ENCODE data around the gene RPS6KA5.
"Not testable (repeated sequence)": the region's sequence is repeated elsewhere in the genome, so short reads cannot be mapped to it uniquely, and the experiment has no call there.

Gene RPS6KA5

DNA sequence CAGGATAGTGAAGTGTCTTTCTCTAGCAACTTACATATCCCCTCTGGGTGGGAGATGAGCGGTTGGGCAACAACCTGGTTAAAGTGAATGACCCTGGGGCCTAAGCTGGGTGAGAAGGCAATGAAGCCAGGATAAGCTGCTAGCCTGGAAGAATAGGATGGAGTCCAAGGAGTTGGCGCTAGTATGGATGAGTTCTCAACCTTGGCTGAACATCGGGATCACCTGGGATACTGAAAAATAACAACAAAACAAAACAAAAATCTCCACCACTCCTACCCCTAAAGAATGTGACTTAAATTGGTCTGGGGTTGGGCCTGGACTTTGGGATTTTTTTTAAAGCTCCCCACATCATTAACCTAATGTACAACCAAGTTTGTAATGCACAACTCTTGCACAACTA, 4.8 kb upstream of the RPS6KA5 start:
- DNase-seq (ENCODE audit: low read depth), result no peak

DNA sequence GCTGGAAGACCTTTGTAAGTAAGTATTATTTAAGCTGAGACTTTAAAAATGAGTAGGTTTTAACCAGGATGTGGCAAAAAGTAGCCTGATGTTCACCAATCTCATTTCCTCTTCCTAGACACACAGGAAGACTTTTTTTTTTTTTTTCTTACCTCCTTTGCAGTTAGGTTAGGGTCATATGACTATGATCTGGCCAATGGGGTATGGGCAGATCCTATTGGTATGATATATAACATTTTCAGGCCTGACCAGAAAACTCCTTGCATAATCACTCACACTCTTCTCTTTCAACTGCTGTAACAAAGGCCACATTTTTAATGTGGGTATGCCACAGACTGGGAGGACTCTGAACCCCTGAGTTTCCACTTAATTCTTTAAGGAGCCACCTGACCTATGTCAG, 2.7 kb upstream of the RPS6KA5 start:
- no peak for DNase-seq (ENCODE audit: low read depth)

- no peak for DNase-seq (ENCODE audit: low read depth)
Observed at GRCh38 chr14:91062600-91062999, 2.2 kb upstream of the RPS6KA5 start.

GRCh38 chr14:91061056-91061887, 831 bp upstream of the RPS6KA5 start:
- DNase-seq (ENCODE audit: low read depth), result no peak

GRCh38 chr14:91059576-91060350, 678 bp downstream of the RPS6KA5 start:
- no peak for DNase-seq (ENCODE audit: low read depth)

DNA sequence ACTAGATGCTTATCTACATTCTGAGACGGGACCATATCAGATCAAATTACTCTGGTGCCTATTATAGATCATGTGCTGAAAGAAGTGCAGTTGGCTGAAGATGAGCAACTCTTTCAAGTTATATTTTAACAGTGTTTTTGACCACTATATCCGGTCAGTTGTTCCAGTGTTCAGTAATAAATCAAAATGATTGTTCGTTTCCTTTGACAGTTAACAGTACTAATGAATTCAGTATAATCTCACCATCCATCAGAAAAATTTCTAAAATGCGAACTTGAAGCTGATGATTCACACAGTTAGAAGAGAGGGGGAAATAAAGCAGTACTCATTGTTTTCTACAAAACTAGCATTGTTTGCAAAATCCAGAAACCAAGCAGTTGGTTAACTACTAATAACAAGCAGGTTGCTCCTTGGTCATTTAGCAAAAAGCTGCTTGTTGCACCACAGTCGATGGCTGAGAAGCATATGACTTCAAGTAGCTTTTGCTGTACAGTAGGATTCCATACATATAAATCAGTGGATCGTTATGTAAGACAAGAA, 2.3 kb downstream of the RPS6KA5 start:
- no peak for DNase-seq (ENCODE audit: low read depth)

DNA sequence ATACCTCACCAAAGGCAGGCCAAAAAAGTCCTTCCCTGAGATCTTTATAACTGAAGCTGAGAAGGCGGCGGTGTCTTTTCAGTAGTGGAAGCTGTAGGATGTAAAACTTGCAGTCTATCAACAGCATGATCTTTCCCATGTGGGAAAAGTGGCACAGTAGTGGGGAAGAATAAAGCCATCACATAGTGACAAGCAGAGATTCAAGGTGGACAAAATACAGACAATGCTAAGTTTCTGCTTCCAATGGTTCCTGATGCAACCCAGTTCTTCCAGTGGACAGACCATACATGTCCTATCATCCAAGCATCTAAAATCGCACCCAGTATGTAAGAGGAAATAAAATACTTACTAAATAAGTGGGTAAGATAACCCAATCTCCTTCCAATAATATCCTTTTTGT, 4.1 kb downstream of the RPS6KA5 start:
- DNase-seq (ENCODE audit: low read depth), result no peak

GRCh38 chr14:91055016-91055415, 5.4 kb downstream of the RPS6KA5 start:
- DNase-seq (ENCODE audit: low read depth), result no peak

- DNase-seq (ENCODE audit: low read depth), result no peak
Observed at GRCh38 chr14:91048676-91049075, 11.8 kb downstream of the RPS6KA5 start.

GRCh38 chr14:91048265-91048664, 12.2 kb downstream of the RPS6KA5 start:
- no peak for DNase-seq (ENCODE audit: low read depth)

- no peak for DNase-seq (ENCODE audit: low read depth)
Observed at GRCh38 chr14:91047174-91047753, 13.2 kb downstream of the RPS6KA5 start.

GRCh38 chr14:91046488-91047072, 13.9 kb downstream of the RPS6KA5 start:
- DNase-seq (ENCODE audit: low read depth), result no peak

DNA sequence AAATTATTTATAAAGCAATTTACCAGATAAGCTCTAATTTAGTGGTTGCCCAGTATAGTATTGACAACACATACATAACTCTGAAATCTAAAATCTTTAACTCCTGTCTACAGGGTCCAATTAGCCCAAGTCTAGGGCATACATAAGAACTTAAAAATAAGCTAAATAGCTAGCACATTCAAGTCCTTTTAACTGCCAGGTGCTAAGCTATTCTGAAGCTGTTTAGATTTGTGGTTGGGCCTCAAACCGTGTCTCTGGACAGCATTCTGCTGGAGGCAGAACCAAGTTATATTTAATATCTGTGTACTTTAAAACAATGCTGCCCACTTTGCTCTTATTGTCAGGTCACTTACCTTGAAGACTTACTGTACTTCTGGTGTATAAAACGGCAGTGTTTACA, 19.0 kb downstream of the RPS6KA5 start:
- no peak for DNase-seq (ENCODE audit: low read depth)

- no peak for DNase-seq (ENCODE audit: low read depth)
Observed at GRCh38 chr14:91040545-91040944, 19.9 kb downstream of the RPS6KA5 start.

- DNase-seq (ENCODE audit: low read depth), result peak; percentile 83
Observed at GRCh38 chr14:91038439-91038838, 22.0 kb downstream of the RPS6KA5 start.

DNA sequence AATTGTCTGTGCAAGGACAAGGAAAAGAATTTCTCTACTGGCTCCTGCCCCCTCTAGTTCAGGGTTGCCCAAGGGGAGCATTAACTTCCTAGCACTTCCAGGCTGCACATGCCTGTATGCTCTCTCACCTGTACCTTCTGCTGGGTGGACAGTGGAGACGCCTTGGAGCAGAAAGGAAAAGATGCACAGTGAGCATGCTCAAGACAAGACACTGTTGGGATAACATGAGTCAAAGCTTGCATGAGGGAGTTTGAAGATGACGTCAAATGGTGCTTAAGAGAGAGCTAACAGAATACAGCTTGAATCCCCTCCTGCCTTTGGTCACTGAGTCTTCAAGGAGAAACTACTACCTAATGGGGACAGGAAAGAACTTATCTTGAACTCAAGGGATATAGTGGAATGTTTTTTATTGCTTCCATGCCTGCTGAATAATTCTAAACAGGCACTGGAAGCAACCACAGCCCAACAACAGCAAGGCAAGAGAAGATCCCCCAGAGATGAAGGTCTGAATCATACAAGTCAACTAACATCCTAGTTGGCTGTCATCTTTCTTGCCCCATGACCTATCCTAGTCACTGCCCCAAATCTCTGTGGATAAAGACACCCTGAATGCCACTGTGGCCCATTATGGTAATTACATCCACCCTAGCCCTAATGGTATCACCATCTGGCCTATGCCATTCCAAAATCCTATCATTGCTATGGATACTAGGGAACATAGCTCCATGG, 23.5 kb downstream of the RPS6KA5 start:
- peak; percentile 16 for DNase-seq (ENCODE audit: low read depth)

- DNase-seq (ENCODE audit: low read depth), result no peak
Observed at GRCh38 chr14:91035855-91036254, 24.6 kb downstream of the RPS6KA5 start.

- DNase-seq (ENCODE audit: low read depth), result not testable (repeated sequence)
Observed at GRCh38 chr14:91034379-91034778, 26.1 kb downstream of the RPS6KA5 start.

GRCh38 chr14:91032248-91032647, 28.2 kb downstream of the RPS6KA5 start:
- DNase-seq (ENCODE audit: low read depth), result no peak

DNA sequence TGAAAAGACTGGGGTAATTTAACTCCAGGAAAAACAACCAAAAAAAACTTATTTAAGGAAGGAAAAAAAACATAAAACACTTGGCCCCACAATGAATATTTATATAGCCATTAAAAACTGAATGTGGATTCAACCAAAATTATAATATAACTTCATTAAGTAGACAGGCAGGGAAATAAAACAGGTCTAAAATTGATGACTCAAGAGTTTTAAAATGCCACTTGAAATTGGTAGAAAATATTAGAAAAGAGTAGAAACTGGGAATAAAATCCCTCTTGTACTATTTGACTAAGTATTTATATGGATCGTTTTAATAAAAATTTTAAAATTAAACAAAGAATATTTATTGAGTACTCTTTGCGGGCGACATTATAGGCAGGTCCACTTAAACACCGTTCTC, 28.8 kb downstream of the RPS6KA5 start:
- DNase-seq (ENCODE audit: low read depth), result no peak

- no peak for DNase-seq (ENCODE audit: low read depth)
Observed at GRCh38 chr14:91029456-91030217, 30.8 kb downstream of the RPS6KA5 start.
